HG02852 (cell line): ENCODE data around the gene RECK.
"Not testable (repeated sequence)": the region's sequence is repeated elsewhere in the genome, so short reads cannot be mapped to it uniquely, and the experiment has no call there.

Experiments used
- ATAC-seq: cut with Tn5 transposase; IDR thresholded peaks from one replicate; pipeline ENCODE4 v1.9.1; 2021; ENCODE audit warnings: mild to moderate bottlenecking, moderate library complexity; ENCODE audit not compliant: unreplicated experiment

RECK gene, protein sequence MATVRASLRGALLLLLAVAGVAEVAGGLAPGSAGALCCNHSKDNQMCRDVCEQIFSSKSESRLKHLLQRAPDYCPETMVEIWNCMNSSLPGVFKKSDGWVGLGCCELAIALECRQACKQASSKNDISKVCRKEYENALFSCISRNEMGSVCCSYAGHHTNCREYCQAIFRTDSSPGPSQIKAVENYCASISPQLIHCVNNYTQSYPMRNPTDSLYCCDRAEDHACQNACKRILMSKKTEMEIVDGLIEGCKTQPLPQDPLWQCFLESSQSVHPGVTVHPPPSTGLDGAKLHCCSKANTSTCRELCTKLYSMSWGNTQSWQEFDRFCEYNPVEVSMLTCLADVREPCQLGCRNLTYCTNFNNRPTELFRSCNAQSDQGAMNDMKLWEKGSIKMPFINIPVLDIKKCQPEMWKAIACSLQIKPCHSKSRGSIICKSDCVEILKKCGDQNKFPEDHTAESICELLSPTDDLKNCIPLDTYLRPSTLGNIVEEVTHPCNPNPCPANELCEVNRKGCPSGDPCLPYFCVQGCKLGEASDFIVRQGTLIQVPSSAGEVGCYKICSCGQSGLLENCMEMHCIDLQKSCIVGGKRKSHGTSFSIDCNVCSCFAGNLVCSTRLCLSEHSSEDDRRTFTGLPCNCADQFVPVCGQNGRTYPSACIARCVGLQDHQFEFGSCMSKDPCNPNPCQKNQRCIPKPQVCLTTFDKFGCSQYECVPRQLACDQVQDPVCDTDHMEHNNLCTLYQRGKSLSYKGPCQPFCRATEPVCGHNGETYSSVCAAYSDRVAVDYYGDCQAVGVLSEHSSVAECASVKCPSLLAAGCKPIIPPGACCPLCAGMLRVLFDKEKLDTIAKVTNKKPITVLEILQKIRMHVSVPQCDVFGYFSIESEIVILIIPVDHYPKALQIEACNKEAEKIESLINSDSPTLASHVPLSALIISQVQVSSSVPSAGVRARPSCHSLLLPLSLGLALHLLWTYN

DNA sequence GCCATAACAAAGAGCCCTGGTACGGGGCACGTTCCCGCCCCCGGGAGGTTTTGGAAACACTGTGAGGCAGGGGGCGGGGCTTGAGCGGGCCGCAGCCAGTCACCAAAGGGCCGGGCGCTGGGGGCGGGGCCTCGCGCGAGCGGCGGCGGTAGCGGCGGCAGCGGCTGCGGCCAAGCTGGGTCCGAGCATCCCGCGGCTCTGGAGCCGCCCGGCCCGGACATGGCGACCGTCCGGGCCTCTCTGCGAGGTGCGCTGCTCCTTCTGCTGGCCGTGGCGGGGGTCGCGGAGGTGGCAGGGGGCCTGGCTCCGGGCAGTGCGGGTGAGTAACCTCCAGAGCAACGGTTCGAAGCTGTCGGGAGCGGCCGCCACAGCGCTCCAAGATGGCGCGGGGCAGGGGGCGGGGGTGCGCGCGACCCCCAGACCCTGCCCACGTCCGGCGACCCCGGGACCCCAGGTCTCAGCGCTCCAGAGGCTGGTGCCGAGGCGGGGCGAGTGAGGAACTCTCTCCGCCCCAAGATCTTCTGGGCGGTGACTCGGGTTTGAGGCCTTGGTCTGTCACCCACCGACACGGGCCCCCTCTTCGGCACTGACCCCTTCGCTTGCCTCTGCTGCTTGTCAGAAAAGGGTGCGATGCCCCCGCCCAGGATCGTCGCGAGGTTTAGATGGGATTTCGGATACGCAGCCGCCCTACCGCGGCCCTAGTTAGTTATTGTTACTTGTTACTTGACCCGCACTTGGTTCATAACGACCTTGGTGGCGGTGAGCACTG, at the start of gene RECK:
TSS of gene RECK (plus strand) at position 134 of the 769 bp plus-strand sequence. CDS start at position 220, 86 bp downstream.
- peak; percentile 93 for ATAC-seq

DNA sequence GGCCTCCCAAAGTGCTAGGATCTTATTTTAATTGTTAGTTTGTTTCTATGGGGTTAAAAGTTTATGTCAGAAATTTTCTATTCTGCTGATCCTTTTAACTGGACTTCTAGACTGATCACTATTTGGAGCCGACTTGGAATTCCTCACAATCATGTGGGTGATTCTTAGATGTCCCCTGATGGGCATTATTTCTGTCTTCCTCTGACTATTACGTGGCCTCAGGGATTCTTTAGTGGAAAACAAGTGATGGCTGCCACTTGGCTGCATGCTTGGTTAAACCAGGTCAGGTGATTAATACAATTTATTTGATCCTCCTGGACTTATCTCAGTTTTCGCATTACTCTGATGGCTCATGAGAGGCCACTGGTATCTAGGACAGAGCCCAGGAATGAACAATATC, 46.6 kb upstream of the RECK start:
- ATAC-seq: no peak

DNA sequence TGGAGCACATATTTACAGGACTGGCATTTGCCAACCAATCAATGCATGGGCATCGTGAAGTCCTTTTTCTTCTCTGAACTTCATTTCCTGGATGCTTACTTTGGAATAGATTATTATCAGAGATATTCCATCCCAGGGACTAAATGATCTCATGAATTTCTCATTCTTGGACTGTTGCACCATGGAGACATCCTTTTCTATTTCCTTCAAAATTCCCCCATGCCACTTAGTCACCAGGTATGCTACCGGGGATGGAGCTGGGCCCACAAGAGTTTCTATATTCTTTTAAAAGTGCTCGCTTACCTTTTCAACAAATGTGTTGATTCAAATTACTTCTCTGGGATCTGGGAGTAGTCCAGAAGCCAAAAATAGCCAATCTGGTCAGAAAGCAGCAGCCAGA, 43.6 kb upstream of the RECK start:
- ATAC-seq: not testable (repeated sequence)

DNA sequence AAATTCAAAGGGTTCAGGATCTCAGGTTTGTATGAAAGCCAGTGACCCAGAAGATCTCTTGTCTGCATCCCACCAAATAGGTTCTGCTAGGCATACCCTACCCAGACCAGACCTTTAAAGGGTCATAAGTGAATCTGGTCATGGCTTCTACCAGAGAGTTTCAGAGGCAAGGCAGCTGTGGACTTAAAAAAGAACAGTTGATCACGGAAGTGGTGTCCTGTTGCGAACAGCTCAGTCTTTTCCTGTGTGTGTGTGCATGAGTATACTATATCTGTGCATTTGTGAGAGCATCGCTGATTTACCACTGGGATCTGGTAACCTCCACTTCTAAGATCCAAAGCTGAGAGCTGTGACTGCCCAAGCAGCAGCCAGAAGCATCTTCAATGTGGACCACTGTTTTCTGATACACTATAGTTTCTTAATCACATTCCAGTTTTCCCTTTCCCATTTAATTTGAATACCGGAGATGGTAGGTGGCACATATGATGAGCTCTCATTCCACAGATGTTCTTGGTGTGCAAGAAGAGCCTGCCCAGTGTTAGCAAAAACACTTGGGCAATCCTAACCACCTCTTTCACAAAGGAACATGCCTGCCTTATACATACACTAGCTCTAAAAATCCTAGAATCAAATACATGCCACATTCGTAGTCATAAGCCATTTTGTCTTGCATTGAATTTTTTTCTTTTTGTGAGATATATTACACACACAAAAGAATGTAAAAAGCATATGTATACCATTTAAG, 42.6 kb upstream of the RECK start:
- ATAC-seq: no peak

DNA sequence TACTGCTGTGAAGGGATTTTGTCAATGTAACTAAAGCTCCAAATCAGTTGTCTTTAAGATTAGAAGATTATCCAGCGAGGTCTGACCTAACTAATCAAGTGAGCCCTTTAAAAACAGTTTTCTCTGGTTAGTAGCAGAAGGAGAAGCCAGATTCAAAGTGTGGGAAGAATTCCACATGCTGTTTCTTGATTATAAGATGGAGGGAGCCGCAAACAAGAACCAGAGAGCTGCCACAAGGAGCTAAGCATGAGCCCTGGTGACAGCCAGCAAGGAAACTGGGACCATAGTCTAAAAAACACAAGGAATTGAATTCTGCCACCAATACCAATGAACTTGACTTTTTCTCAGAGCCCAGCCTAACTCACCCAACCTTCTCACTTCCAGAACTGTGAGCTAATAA, 41.8 kb upstream of the RECK start:
- ATAC-seq: no peak

DNA sequence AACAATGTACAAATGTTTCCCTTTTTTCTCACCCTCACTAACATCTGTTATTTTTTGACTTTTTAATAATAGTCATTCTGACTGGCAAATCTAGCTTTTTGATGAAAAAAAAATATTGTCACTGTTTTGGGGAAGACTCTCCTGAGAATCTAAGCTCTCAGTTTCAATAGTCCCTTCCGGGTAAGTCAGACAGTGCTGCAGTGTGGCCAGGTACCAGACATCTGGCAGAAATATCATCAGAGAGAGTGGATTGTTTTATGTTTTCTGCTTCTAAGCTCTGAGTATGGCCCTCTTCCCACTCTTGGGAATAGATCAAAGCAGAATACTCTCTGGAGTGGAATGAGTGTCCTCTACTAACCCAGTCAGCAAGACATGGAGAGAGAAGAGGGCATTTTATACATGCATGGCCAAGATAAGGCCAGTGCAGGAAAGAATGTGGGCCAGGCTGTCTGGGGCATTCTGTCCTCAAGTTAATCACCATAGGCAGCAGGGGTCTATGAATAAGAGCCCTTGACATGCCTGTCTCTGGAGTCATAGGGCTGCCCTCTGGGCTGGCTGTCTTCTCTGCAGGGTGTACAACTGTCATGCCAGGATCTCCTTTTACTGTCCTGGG, 40.2 kb upstream of the RECK start:
- ATAC-seq: no peak

DNA sequence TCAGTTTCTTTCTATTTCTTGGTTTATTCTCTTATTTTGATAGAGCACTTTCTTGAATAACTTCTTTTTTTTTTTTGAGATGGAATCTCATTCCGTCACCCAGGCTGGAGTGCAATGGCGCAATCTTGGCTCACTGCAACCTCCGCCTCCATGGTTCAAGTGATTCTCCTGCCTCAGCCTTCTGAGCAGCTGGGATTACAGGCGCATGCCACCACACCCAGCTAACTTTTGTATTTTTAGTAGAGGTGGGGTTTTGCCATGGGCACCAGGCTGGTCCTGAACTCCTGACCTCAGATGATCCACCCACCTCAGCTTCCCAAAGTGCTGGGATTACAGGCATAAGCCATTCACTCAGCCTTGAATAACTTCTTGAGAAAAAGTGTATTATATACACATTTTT, 39.7 kb upstream of the RECK start:
- not testable (repeated sequence) for ATAC-seq

DNA sequence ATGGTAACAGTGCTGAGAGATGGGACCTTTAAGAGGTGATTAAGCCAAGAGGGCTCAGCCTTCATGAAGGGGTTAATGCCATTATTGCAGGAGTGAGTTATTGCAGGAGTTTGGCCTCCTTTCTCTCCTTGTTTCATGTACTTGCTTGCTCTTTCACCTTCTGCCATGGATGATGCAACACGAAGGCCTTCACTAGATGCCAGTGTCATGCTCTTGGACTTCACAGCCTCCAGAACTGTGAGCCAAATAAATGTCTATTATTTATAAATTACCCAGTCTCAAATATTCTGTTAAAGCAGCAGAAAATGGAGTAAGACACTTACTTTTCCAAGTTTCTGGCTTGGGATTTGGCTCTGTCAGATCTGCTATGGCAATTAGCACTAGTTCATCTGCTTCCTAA, 38.4 kb upstream of the RECK start:
- ATAC-seq: no peak

DNA sequence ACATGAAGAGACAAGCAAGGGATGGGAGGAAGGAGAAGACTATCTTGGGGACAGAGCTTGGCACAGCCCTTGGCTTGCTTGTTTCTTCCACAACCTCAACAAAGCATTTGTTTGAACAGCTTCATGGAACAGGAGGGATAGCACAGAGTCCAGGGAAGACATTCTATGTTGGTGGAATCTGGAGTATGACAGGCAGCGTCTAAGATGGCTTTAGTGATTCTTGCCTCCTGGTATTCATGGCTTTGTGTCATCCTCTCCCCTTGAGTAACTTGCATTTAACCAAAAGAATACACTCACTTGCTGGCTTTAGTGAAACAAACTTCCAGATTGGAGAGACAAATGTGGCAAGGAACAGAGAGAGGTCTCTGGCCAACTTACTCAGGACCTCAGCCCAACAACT, 30.8 kb upstream of the RECK start:
- no peak for ATAC-seq

DNA sequence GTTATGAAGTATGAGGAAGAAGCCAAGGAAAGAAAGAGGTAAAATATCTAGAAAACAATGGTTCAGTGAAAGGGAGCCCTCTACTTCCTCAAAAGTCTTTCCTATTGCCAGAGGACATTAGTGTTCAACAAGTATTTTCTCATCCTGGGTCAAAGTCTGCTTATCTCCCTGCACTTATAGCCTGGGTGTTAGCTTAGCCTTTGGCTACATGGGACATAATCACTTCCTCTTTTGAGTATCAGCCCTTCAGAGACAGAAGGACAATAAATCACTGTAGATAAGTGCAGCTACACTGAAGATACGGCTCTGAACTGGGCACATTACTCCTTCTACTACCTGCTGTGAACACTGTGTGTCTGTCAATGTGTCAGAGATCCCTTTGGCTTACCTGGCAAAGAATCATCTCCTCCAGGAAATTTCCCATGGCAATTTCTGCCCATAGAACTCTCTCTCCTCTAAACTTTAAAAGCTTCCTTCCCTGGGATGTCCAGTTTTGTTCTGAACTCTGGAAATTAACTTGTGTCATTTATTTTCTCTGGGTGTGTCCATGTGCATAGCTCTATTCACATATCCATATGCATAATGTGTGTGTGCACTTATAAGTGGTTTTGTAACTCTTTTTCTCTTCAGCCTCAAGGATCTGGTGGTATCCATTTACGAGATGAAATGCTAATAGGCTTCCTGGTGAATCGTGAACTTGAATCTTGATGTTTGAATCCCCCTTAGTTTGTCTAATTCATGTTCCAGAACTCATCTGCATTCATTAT, 30.0 kb upstream of the RECK start:
- no peak for ATAC-seq

DNA sequence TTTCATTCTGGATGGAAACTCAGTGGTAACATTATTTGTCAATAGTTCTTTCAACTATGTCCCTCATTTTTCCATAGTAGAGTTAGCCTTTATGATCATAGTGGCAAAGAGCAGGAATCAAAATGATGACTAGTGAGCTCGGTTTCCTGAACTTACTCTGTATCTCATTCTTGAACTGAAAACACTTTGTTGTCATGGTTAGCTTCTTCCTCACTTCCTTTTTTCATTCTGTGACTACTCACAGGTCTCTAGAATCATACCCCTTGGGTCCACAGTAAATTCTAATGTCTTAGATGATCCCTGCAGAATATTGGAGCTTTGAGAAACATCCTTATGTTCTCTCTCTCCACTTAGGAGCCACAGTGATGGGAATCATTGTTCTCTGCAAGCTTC, 29.4 kb upstream of the RECK start:
- no peak for ATAC-seq

DNA sequence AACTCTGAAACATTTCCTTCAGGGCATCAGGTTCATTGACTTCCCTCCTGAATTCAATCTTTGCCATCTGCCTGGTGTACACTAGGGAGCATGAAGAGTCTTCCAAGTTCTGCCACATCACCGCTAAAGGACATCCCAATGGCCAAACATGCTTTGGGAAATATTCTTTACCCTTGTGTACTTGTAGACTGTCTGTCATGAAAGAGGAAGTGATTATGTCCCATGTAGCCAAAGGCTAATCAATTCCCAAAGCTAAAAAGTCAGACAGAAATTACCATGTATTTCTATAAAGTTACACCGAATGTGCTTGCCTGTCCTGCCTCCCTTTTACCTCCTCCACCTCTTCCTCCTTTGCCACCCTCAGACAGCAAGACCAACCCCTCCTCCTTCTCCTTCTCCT, 28.9 kb upstream of the RECK start:
- no peak for ATAC-seq

DNA sequence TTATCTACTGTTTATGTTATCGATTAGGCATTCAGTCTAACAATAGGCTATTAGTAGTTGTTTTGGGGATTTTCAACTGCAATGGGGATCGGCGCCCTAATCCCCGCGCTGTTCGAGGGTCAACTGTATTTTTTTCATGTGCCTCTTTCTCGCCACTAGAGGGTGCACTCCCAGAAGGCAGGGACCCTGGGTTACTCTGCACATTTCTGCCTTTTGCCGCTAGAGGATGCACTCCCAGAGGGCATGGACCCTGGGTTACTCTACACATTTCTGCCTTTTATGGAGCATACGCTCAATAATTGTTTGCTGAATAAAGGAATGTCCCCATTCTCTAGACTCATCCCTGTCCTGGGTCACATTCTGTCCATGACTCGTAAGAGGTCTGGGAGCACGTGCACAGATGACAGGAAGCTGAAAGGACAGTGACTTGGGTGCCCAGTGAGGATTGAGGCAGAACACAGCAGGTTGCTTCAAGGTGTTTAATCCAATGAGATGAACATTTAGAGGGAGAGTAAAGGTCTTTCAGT, 27.9 kb upstream of the RECK start:
- no peak for ATAC-seq

DNA sequence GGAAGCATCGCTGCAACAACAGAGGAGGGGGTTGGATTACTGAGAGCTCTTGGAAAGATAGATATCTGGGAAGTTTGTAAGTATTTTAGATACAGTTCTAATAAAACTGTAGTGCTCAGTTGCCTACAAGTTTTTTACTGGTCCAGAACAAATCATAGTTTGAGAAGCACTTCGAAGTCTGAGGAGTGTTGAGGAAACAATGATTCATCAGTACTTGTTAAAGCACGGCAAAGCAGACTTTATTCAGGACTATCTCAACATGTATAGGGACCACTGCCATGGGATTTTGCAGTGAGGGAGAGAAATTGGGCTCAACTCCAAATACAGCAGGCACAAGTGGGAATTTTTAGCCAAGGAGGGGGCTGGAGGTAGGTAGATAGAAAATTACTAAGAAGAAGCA, 25.3 kb upstream of the RECK start:
- ATAC-seq: no peak

DNA sequence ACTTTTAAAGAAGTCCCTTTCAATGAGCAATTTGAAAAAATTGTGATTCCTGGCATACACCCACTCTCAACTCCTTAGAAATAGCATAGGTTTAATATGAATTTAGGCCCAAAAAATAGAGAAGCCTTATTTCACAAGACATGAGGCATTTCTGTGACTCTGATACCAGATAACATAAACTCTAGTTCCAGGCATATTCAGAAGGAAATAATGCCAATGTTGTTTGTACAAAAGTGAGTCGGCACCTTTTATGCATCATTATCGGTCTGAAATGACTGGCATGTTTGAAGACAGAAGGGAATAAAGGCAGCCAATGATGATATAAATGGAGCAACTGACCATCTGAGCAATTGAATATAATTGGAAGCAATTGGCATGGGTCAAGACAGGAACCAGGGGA, 19.4 kb upstream of the RECK start:
- ATAC-seq: no peak

DNA sequence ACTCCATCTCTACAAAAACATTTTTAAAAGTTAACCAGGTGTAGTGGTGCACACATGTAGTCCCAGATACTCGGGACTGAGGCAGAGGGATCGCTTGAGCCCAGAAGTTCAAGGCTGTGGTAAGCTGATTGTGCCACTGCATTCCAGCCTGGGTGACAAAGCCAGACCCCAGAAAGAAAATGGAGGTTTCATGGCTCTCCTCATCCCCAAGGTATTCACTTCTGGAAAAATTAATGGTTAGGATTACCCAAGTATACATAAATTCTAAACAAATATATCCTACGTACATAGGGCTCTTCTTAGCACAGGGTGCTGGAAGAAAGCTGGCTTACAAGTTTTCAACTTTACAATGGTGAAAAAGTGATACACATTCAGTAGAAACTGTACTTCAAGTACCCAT, 18.6 kb upstream of the RECK start:
- ATAC-seq: no peak

DNA sequence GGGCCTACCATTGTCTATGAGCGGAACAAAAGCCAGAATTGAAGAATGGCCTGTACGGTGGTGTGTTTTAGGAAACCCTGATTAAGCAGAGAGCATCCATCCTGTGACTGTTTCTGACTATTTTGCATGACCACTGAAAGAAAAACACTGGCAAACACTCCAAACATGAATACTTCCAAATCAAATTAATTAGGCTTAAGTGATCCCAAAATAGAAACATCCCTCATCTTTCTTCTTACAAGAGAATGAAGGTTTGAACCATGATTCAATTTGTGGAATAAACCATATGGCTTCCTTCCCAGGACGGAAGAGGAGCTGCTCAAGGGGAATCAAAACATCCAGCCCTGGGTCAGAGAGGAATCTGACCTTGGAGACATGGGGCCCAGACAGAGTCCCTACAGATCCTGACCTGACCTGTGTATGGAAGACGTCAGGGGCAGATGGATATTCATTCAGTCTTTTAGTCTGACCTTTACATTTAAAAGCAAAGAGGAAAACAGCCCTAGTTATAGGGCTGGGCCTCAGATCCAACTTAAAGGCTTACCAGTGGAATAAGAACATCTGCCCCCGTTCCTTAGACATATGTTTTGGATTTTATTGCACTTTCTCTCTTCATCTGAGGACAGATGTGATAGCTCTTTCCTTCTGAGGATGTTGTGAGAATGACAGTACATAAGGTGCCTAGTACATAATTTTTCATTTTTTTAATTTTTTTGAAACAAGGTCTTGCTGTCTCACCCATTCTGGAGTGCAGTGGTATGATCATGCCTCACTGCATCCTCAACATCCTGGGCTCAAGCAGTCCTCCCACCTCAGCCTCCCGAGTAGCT, 17.6 kb upstream of the RECK start:
- no peak for ATAC-seq

DNA sequence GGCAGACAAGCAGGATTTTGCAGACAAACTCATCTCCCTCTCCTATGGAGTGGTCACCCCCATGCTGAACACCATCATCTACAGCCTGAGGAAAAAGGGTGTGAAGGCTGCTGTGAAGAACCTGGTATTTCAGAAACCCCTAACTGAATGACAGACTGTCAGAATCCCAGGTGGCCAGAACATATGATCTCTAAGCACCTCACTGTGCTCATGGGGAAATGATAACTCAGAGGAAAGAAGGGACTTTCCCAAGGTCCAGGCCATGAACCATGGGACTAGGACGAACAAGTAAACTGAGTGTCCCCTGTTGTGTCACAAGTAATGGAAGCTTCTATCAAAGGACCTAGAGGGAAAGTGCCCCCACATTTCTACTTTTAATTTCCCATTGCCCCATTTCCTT, 14.7 kb upstream of the RECK start:
- no peak for ATAC-seq
